Measurements from ENCODE around the gene SNX25.

Gene SNX25

GRCh38 chr4:185332575-185333464 lies 123.4 kb downstream of the SNX25 start:
- Mint-ChIP-seq H3K27ac (no peak overlapping the region), H3K4me1 (no peaks in the 10 kb centered on the region), H3K27me3 (ENCODE audit: low read depth) (no peaks in the 10 kb centered on the region), H3K4me3 (no peak overlapping the region), H3K9me3 (peaks cover 18% of the 10 kb centered on the region), H3K36me3 (ENCODE audit: low read depth) (peaks cover 54% of the 10 kb centered on the region)
- TF ChIP-seq CTCF (IDR thresholded peaks at IDR 0.05; ENCODE audit: unreplicated experiment in 3 of 3) = no peak

GRCh38 chr4:185334326-185334725 lies 124.9 kb downstream of the SNX25 start:
- no peak overlapping the region for H3K4me3 Mint-ChIP-seq

GRCh38 chr4:185335579-185335978 lies 126.2 kb downstream of the SNX25 start:
- Mint-ChIP-seq H3K27me3 (ENCODE audit: low read depth) (no peaks in the 10 kb centered on the region), H3K36me3 (ENCODE audit: low read depth) (peaks cover 52% of the 10 kb centered on the region), H3K4me1 (no peaks in the 10 kb centered on the region), H3K4me3 (no peak overlapping the region), H3K27ac (no peak overlapping the region), H3K9me3 (peaks cover 6% of the 10 kb centered on the region)
- no peak for TF ChIP-seq CTCF (IDR thresholded peaks at IDR 0.05; ENCODE audit: unreplicated experiment in 3 of 3)

More at GRCh38 chr4:185334326-185334725, 124.9 kb downstream of the SNX25 start:
- H3K4me1 Mint-ChIP-seq = no peaks in the 10 kb centered on the region
- H3K9me3 Mint-ChIP-seq = peaks cover 11% of the 10 kb centered on the region
- no peaks in the 10 kb centered on the region for H3K27me3 Mint-ChIP-seq (ENCODE audit: low read depth)
- peaks cover 51% of the 10 kb centered on the region for H3K36me3 Mint-ChIP-seq (ENCODE audit: low read depth)
- H3K27ac Mint-ChIP-seq = no peak overlapping the region
- TF ChIP-seq CTCF (IDR thresholded peaks at IDR 0.05; ENCODE audit: unreplicated experiment in 3 of 3) = no peak

DNA sequence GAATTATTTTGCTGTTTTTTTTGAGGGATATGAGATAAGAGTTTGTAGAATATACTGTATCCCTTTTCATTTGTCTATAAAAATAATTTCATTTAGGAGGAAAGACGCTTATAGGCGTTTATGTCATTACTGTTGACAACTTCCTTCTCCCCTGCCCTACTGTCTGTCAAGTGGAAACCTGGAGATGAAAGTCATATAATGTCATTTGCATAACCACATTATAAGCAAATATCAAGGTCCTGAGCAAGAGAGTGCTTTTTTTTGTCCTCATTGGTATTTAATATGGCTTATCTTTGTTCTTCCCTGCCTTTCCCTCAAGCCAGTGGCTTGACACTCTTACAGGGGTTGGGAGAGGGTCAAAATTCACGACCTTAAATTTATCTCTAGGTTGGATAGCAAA lies 130.5 kb downstream of the SNX25 start:
- no peaks in the 10 kb centered on the region for H3K27me3 Mint-ChIP-seq (ENCODE audit: low read depth)
- H3K4me3 Mint-ChIP-seq = no peak overlapping the region
- no peak for TF ChIP-seq CTCF (IDR thresholded peaks at IDR 0.05; ENCODE audit: unreplicated experiment in 3 of 3)
- peak overlapping the region in 1 of 3 experiments; percentile 58 for H3K27ac Mint-ChIP-seq
- peaks cover 68% of the 10 kb centered on the region for H3K36me3 Mint-ChIP-seq (ENCODE audit: low read depth)
- peaks cover 6% of the 10 kb centered on the region for H3K9me3 Mint-ChIP-seq
- peaks cover 16% of the 10 kb centered on the region for H3K4me1 Mint-ChIP-seq

DNA sequence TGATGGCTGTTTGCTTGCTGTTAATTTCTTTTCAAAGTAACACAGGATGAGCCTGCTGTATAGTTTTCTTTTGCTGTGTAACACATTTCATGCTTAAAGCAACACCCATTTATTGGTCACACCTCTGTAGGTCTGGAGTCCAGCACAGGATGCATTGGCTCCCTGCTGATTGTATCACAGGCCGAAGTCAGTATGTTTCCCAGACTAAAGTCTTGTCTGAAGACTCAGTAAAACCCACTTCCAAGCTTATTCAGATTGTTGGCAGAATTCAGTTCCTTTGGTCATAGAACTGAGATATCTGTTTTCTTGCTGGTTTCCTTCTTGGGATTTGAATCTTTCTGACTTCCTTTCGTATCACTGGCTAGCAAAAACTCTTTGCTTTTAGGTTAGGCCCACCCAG lies 132.0 kb downstream of the SNX25 start:
- TF ChIP-seq CTCF (IDR thresholded peaks at IDR 0.05; ENCODE audit: unreplicated experiment in 3 of 3) = no peak
- Mint-ChIP-seq H3K36me3 (ENCODE audit: low read depth) (peaks cover 58% of the 10 kb centered on the region), H3K9me3 (peaks cover 6% of the 10 kb centered on the region), H3K27me3 (ENCODE audit: low read depth) (no peaks in the 10 kb centered on the region), H3K4me3 (no peak overlapping the region), H3K4me1 (peaks cover 19% of the 10 kb centered on the region), H3K27ac (no peak overlapping the region)

- TF ChIP-seq CTCF (IDR thresholded peaks at IDR 0.05; ENCODE audit: unreplicated experiment in 3 of 3) = no peak
- no peaks in the 10 kb centered on the region for H3K27me3 Mint-ChIP-seq (ENCODE audit: low read depth)
- H3K27ac Mint-ChIP-seq = no peak overlapping the region
- H3K36me3 Mint-ChIP-seq (ENCODE audit: low read depth) = peaks cover 56% of the 10 kb centered on the region
- H3K9me3 Mint-ChIP-seq = peaks cover 6% of the 10 kb centered on the region
- H3K4me3 Mint-ChIP-seq = no peak overlapping the region
- H3K4me1 Mint-ChIP-seq = peaks cover 19% of the 10 kb centered on the region
Measured at GRCh38 chr4:185341841-185342240, 132.4 kb downstream of the SNX25 start.
